Measurements from ENCODE around the gene TJP1.

DNA sequence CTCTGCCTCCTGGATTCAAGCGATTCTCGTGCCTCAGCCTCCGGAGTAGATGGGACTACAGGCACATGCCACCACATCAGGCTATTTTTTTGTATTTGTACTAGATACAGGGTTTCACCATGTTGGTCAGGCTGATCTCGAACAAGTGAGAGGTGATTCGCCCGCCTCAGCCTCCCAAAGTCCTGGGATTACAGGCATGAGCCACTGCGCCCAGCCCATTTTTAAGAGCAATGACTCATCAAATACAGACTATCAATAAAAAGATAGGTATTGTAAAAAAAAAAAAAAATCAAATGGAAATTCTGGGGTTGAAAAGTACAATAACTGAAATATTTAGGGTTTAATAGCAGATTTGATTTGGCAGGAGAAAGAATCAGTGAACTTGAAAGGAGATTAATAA is 129.0 kb downstream of the TJP1 start:
- TF ChIP-seq, protein P1, sequence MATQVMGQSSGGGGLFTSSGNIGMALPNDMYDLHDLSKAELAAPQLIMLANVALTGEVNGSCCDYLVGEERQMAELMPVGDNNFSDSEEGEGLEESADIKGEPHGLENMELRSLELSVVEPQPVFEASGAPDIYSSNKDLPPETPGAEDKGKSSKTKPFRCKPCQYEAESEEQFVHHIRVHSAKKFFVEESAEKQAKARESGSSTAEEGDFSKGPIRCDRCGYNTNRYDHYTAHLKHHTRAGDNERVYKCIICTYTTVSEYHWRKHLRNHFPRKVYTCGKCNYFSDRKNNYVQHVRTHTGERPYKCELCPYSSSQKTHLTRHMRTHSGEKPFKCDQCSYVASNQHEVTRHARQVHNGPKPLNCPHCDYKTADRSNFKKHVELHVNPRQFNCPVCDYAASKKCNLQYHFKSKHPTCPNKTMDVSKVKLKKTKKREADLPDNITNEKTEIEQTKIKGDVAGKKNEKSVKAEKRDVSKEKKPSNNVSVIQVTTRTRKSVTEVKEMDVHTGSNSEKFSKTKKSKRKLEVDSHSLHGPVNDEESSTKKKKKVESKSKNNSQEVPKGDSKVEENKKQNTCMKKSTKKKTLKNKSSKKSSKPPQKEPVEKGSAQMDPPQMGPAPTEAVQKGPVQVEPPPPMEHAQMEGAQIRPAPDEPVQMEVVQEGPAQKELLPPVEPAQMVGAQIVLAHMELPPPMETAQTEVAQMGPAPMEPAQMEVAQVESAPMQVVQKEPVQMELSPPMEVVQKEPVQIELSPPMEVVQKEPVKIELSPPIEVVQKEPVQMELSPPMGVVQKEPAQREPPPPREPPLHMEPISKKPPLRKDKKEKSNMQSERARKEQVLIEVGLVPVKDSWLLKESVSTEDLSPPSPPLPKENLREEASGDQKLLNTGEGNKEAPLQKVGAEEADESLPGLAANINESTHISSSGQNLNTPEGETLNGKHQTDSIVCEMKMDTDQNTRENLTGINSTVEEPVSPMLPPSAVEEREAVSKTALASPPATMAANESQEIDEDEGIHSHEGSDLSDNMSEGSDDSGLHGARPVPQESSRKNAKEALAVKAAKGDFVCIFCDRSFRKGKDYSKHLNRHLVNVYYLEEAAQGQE (IDR thresholded peaks at IDR 0.05; ENCODE audit: insufficient read depth in 1 of 2, low read depth in 2 of 2, low read length in 2 of 2): no peak
- TF ChIP-seq FOXP2 (optimal IDR thresholded peaks at IDR 0.05; ENCODE audit: borderline replicate concordance, extremely low read depth, extremely low read length, insufficient read depth) (no peak), POLR2AphosphoS5 (IDR thresholded peaks at IDR 0.05; ENCODE audit: low read depth, low read length) (no peak), SIN3A (IDR thresholded peaks at IDR 0.05; ENCODE audit: borderline replicate concordance, insufficient read depth, low read length) (no peak), TAF1 (IDR thresholded peaks at IDR 0.05; ENCODE audit: borderline replicate concordance, insufficient read depth, low read length) (no peak)

Data from PFSK-1 (cell line).